ENCODE results near the gene NAALADL2. TPM values are rescaled to one million over a fixed set of nuclear protein-coding genes. Genes with fewer than 3 reads are reported as not detected.

Gene NAALADL2
- 5.8 and 9.9 TPM in 2 replicates for total RNA-seq (ENCODE audit: low replicate concordance)
- long read RNA-seq, partial matches to known transcripts, result 5 of 13 reads
- long read RNA-seq, other reads (novel, unspliced or antisense), result 8 of 13 reads

- no peak for DNase-seq (ENCODE audit: extremely low spot score, unreplicated experiment)
- Mint-ChIP-seq H3K9me3 (peaks cover 8% of the 10 kb centered on the region), H3K4me3 (peak within 1 kb of the TSS; percentile 81), H3K27ac (peak within 1 kb of the TSS; percentile 82), H3K4me1 (ENCODE audit: unreplicated experiment) (peaks cover 13% of the 10 kb centered on the region), H3K36me3 (no peaks in the 10 kb centered on the region), H3K27me3 (no peaks in the 10 kb centered on the region)
- TF ChIP-seq CTCF (conservative IDR thresholded peaks at IDR 0.05), result no peak
These were observed at the start of gene NAALADL2 for GRCh38 chr3:174859114-174859735. Gene NAALADL2 (plus strand): TSS chr3:174859334.

- no peak for TF ChIP-seq CTCF (conservative IDR thresholded peaks at IDR 0.05)
- Mint-ChIP-seq H3K36me3 (peaks cover 3% of the 10 kb centered on the region), H3K4me3 (no peak overlapping the region), H3K27me3 (no peaks in the 10 kb centered on the region), H3K27ac (no peak overlapping the region), H3K9me3 (peaks cover 10% of the 10 kb centered on the region), H3K4me1 (ENCODE audit: unreplicated experiment) (peaks cover 6% of the 10 kb centered on the region)
- no peak for DNase-seq (ENCODE audit: extremely low spot score, unreplicated experiment)
These were observed 48.9 kb upstream of the NAALADL2 start for GRCh38 chr3:174810254-174810653.

- Mint-ChIP-seq H3K9me3 (peaks cover 10% of the 10 kb centered on the region), H3K4me3 (no peak overlapping the region)
- DNase-seq (ENCODE audit: extremely low spot score, unreplicated experiment), result no peak
These were observed 46.8 kb upstream of the NAALADL2 start for GRCh38 chr3:174812172-174812862.

GRCh38 chr3:174815750-174816149 is 43.4 kb upstream of the NAALADL2 start:
- no peaks in the 10 kb centered on the region for H3K9me3 Mint-ChIP-seq
- no peaks in the 10 kb centered on the region for H3K27me3 Mint-ChIP-seq
- no peak for TF ChIP-seq CTCF (conservative IDR thresholded peaks at IDR 0.05)
- no peak overlapping the region for H3K4me3 Mint-ChIP-seq
- no peak for DNase-seq (ENCODE audit: extremely low spot score, unreplicated experiment)
- H3K36me3 Mint-ChIP-seq, result no peaks in the 10 kb centered on the region
- no peak overlapping the region for H3K27ac Mint-ChIP-seq
- peaks cover 4% of the 10 kb centered on the region for H3K4me1 Mint-ChIP-seq (ENCODE audit: unreplicated experiment)

More at GRCh38 chr3:174812172-174812862, 46.8 kb upstream of the NAALADL2 start:
- no peak for TF ChIP-seq CTCF (conservative IDR thresholded peaks at IDR 0.05)
- H3K4me1 Mint-ChIP-seq (ENCODE audit: unreplicated experiment), result peaks cover 6% of the 10 kb centered on the region
- H3K27me3 Mint-ChIP-seq, result no peaks in the 10 kb centered on the region
- no peak overlapping the region for H3K27ac Mint-ChIP-seq
- H3K36me3 Mint-ChIP-seq, result peaks cover 3% of the 10 kb centered on the region

GRCh38 chr3:174820885-174821284 is 38.2 kb upstream of the NAALADL2 start:
- TF ChIP-seq CTCF (conservative IDR thresholded peaks at IDR 0.05), result no peak
- peaks cover 4% of the 10 kb centered on the region for H3K4me1 Mint-ChIP-seq (ENCODE audit: unreplicated experiment)
- no peaks in the 10 kb centered on the region for H3K27me3 Mint-ChIP-seq
- no peak overlapping the region for H3K27ac Mint-ChIP-seq
- H3K36me3 Mint-ChIP-seq, result no peaks in the 10 kb centered on the region
- no peak overlapping the region for H3K4me3 Mint-ChIP-seq
- no peak for DNase-seq (ENCODE audit: extremely low spot score, unreplicated experiment)
- no peaks in the 10 kb centered on the region for H3K9me3 Mint-ChIP-seq

Data from type B pancreatic cell (in vitro differentiated cells).